Stimulated activated CD4-positive, alpha-beta T cell treated with anti-CD3 and anti-CD28 coated beads, Interleukin-2, amount 100 ng/mL, for 4 hours (primary cell): ENCODE results near the gene PASD1.
"Not testable (repeated sequence)": the region's sequence is repeated elsewhere in the genome, so short reads cannot be mapped to it uniquely, and the experiment has no call there.

Experiments
- DNase-seq: peaks from one replicate; pipeline ENCODE4 v3.0.0-alpha.2; 2020; ENCODE audit warnings: low read depth

Gene PASD1

DNA sequence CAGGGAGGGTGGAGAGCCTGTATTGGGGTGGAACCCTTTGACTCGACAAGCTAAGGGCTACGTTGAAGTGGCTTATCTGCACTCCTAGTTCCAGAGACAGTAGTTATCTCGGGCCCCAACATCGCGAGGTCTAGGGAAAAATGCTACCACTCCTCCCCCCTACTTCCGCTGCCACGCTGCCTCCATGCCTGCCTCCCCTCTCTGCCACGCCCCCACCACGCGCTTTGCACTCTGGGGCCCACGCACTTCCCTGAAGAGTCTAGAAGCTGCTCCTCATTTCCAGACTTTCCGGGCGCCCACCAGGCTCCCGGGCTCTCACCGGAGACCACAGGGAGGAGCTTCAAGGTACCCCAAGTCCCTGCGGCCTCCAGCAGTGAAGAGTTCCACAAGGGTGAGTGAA lies at the start of gene PASD1:
PASD1 (plus strand) TSS at position 227 of the 400 bp plus-strand sequence. CDS start 37,879 bp downstream, outside the sequence.
- no peak for DNase-seq

GRCh38 chrX:151515237-151515636 lies 48.2 kb upstream of the PASD1 start:
- no peak for DNase-seq

- DNase-seq, result no peak
These were observed 46.8 kb upstream of the PASD1 start for GRCh38 chrX:151516538-151517187.

DNA sequence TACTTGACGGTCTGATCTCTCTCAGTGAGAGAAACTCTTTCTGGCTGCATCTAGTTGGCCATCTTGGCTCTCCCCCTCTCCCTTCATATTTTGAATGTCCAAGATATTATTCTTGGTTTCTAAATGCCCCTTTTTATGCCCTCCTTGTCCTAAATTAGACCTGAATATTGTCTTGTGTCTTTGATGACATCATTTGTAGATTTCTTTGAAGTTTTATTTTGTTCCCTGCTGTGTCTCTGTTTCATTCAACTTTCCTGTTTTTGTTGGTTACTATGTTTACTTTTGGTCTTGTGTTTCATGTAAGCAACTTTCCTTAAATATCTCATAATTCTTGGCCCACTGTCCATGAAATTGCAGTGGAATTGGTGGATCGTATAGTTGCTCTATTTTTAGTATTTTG lies 46.1 kb upstream of the PASD1 start:
- no peak for DNase-seq

DNA sequence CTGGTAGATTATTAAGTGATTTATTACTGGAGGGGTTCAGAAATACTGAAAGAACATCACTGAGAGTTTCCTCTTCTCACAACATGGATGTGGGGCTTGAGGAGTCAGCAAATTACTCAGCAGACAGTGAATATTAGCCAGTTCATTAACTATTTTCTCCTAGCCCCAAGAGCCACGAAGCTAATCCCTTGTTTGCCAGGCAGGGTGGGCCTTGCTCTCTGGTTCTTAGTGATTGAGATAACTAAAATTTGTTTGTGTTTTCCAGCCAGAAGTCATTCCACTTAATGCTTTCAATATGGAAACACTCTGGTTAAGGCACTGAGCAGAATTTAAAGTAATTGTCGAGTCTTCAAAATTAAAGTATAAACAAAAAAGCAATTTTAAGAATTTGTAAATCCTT lies 40.1 kb upstream of the PASD1 start:
- DNase-seq, result no peak

GRCh38 chrX:151536571-151536970 lies 26.9 kb upstream of the PASD1 start:
- no peak for DNase-seq

DNA sequence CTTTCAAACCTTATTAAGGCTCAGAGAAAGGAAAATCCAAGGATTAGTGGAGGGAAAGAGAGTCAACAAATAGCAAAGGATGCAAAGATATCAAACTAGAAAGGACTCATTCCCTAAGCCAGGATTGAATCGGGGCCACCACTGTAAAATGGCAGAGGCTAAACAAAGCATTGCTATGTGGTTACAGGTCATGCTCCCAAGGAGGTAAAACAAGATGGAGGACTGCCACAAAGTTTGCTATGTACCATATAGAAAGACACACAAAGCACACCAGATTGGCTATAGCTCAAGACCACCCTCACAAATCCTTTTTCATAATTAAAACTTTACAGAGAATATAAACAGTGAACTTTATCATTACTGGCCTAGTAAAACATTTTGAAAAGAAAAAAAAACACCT lies 25.9 kb upstream of the PASD1 start:
- DNase-seq, result no peak

DNA sequence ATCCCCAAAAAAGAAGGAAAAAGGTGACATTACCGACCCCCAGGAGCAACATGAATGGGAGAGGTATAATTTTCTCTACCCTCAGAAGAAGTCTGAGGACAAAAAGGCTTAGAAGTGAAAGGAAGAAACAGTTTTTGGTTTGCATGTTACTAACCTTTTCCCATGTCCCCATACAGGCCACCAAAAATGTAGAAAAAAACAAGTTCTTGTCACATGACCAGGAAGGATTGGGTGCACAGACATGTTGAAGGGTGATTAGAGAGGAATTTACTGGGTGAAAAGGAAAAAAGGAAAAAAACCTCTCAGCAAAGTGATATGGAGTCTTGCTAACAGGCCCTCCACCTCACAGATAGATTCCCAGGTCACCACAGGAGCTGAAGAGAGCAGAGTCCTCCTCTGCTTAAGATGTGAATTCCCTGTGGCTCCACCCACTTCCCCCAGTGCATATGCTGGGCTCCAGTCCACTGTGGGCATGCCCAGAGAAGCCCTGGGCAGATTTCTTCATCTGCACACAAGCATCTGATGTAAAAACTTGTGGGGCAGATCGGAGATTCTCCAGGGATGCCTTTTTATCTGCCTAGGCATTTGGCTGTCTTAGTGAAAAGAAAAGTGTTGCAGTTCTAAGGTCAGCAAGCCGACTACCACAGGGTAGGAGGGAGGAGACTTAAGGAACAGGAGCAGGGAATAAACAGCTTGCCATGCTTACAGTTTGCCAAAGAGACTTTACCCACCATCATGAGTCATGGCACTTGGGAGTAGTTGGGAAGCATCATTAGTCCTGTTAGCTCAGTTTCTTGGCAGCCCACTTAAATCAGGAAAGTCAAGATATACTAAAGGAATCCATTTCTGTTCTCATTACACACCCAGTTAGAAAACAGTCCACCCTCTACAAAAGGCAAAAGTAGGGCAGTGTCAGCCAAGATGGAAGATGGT lies 25.0 kb upstream of the PASD1 start:
- no peak for DNase-seq

GRCh38 chrX:151543706-151544105 lies 19.8 kb upstream of the PASD1 start:
- DNase-seq, result no peak

DNA sequence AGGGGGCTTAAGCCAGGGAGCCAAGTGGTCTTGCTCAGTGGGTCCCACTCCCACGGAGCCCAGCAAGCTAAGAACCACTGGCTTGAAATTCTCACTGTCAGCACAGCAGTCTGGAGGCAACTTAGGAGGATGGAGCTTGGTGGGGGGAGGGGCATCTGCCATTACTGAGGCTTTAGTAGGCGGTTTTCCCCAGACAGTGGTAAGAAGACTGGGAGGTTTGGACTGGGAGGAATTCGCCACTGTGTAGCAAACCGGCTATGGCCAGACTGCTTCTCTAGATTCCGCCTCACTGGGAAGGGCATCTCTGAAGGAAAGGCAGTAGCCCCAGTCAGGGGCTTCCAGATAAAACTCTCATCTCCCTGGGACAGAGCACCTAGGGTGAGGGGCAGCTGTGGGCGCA lies 17.2 kb upstream of the PASD1 start:
- DNase-seq, result not testable (repeated sequence)

DNA sequence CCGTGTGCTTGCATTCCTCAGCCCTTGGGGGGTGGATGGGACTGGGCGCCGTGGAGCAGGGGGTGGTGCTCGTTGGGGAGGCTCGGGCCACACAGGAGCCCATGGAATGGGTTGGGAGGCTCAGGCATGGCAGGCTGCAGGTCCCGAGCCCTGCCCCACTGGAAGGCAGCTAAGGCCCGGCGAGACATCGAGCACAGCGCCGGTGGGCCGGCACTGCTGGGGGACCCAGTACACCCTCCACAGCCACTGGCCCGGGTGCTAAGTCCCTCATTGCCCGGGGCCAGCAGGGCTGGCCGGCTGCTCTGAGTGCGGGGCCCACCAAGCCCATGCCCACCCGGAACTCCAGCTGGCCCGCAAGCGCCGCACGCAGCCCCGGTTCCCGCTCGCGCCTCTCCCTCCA lies 12.3 kb upstream of the PASD1 start:
- DNase-seq, result not testable (repeated sequence)

DNA sequence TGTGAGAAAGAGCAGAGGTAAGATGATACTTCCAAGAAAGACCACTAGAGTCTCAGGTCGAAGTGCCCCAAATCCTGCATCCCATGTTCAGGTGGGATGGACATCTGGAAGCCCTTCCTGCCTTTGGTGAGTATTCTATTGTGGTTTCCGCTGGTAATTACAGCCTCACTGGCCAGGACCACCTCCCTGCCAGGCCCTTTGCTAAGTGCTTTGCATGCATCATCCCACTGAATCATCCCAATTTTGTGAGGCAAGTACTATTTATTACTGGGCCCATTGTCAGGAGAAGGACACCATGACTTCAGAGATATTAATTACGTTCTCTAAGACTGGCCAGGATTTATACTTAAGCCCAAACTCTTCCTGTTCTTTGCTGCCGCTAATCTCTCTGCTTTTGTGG lies 10.7 kb upstream of the PASD1 start:
- DNase-seq, result no peak

- not testable (repeated sequence) for DNase-seq
These were observed 8.2 kb upstream of the PASD1 start for GRCh38 chrX:151555301-151555700.

- DNase-seq, result not testable (repeated sequence)
These were observed 990 bp upstream of the PASD1 start for GRCh38 chrX:151562485-151562884.

DNA sequence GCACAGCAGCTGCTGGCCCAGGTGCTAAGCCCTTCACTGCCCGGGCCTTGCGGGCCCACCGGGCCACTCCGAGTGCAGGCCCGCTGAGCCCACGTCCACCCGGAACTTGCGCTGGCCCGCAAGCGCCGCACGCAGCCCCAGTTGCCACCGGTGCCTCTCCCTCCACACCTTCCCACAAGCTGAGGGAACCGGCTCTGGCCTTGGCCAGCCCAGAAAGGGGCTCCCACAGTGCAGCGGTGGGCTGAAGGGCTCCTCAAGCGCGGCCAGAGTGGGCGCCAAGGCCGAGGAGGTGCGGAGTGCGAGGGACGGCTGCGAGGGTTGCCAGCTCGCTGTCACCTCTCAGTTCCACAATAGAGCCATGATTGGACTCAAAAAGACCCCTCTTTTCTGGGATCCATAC lies 472 bp upstream of the PASD1 start:
- DNase-seq, result not testable (repeated sequence)

DNA sequence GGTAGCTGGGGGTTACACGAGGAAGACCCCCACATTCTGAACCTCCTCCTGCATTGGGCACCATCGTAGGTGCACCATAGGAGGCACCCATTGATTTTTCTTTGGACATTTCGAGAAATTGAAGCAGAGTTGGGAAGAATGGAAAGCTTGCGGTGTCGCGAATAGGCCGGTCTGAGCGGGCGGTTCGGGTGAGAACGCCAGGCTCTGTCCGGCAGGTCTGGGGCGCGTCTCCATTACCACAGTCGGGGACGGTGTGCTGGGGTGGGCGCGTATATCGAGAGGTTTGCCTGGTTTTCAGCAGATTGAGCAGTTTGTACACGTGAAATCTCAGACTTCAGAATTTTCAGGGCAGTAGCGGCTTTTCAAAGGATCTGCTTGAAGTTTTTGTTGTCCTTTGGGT lies 560 bp downstream of the PASD1 start:
- no peak for DNase-seq

DNA sequence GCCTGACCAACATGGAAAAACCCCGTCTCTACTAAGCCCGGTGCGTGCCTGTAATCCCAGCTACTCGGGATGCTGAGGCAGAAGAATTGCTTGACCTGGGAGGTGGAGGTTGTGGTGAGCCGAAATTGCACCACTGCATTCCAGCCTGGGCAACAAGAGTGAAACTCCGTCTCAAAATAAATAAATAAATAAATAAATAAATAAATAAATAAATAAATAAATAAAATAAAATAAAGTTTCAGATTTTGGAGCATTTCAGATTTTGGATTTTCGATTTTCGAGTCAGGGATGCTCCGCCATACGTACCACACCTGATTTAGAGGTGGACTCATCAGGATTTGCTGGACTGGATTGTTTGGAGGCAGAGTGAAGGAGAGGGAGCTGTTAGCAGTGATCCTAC lies 3.4 kb downstream of the PASD1 start:
- DNase-seq, result not testable (repeated sequence)

DNA sequence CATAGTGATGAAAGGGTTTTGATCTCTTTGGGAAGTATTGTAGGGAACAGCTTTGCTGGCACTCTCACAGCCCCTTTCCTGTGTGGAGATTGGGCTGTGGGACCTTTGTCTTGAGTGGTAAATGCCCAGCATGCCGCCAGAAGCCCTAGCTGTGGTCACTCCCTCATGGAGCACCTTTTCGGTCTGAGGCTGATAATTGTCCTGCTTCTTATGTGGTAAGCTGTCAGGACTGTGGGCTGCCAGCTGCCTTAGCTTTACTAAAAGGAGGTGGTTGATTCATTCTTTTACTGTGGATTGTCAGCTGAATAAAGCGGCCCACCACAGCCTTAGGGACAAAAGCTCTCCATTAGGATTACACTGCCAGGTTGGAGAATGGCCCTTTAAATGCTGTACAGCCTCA lies 7.1 kb downstream of the PASD1 start:
- no peak for DNase-seq

DNA sequence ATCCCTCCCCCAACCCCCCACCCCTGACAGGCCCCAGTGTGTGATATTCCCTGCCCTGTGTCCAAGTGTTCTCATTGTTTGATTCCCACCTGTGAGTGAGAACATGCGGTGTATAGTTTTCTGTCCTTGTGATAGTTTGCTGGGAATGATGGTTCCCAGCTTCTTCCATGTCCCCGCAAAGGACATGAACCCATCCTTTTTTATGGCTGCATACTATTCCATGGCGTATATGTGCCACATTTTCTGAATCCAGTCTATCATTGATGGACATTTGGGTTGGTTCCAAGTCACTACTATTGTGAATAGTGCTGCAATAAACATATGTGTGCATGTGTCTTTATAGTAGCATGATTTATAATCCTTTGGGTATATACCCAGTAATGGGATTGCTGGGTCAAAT lies 29.9 kb downstream of the PASD1 start:
- not testable (repeated sequence) for DNase-seq

DNA sequence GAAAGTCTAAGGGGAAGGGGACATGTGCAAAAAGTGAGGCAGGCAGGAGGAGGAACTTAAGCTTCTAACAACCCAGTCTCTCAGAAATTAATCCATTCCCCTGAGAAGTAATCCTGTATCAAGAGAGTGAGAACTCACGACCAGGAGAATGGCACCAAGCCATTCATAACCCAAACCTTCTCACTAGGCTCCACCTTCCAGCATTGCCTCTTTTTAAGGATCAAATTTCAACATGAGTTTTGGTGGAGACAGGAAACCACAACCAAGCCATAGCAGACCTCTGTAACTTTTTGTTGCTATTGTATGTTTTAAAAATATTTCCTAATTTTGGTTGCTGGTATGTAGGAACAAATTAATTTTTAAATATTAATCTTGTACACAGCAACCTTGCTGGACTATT lies 32.8 kb downstream of the PASD1 start:
- no peak for DNase-seq

DNA sequence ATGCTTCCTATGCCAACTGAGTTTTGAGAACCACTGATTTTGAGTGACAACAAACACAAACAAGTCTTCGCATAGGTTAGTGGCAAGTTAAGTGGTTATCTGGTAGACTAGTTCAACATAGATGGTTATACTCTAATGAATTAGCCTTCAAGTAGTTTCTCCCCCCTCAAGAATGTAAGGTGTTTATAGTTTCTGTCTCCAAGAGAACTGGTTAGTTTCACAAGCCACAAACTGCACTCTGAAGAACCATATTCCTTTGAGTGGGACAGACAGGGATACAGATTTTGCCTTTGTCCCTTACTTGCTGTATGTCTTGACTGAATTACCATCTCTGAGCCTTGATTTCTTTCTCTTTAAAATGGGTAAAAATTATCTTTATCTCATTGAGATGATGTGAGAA lies 41.5 kb downstream of the PASD1 start:
- no peak for DNase-seq

- no peak for DNase-seq
These were observed 45.7 kb downstream of the PASD1 start for GRCh38 chrX:151609222-151609621.

DNA sequence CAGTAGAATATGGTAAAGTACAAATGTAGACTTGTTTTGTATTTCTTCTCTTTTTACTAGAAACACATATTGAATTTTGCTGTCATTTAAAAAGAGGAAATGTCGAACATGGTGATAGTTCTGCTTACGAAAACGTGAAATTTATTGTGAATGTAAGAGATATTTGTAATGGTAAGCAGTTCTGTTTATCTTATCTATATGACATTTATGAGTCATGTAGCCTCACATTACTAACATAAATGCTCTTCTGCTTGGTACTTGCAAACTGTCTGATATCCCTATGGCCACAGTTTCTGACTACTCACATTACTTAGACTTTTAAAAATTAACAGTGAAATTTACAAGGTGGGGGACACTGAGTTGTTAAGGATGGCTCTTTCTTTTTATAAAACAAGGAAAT lies 57.9 kb downstream of the PASD1 start:
- DNase-seq, result no peak
